ENCODE measurements around the gene NOP53. TPM values are rescaled to one million over a fixed set of nuclear protein-coding genes. Genes with fewer than 3 reads are reported as not detected.

NOP53 gene
- total and polyA plus RNA-seq, 2 experiments from 2014 or later = 167 to 192 TPM

GRCh38 chr19:47700934-47701716 is 44.2 kb upstream of the NOP53 start:
- Histone ChIP-seq H3F3A (replicated peaks; ENCODE audit: low read depth) (peaks cover 15% of the 10 kb centered on the region; the same call in 1 of the 2 replicates), H3K4me2 (no peak overlapping the region), H3K36me3 (ENCODE audit: insufficient read depth) (peaks cover 10% of the 10 kb centered on the region), H2AFZ (no peak overlapping the region), H3K79me2 (replicated peaks; ENCODE audit: insufficient read depth) (no peaks in the 10 kb centered on the region), H3K27me3 (ENCODE audit: insufficient read depth) (no peaks in the 10 kb centered on the region), H3K27ac (ENCODE audit: low read depth) (no peak overlapping the region), H3K9me2 (ENCODE audit: insufficient read depth) (no peaks in the 10 kb centered on the region), H3K4me1 (ENCODE audit: insufficient read depth) (no peaks in the 10 kb centered on the region), H3K4me3 (no peak overlapping the region), H4K20me1 (replicated peaks; ENCODE audit: insufficient read depth) (peaks cover 4% of the 10 kb centered on the region)
- Mint-ChIP-seq H3K27ac (no peak overlapping the region), H3K4me1 (peaks cover 5% of the 10 kb centered on the region; the same call in 2 of the 3 replicates), H3K4me3 (no peak overlapping the region), H3K36me3 (ENCODE audit: low read depth) (peaks cover 27% of the 10 kb centered on the region), H3K27me3 (ENCODE audit: insufficient read depth, low read depth, poor library complexity) (peaks cover 18% of the 10 kb centered on the region), H3K9me3 (no peaks in the 10 kb centered on the region)
- no peak for TF ChIP-seq JUNB (IDR thresholded peaks at IDR 0.05; ENCODE audit: unreplicated experiment)
- TF ChIP-seq NANOG (IDR thresholded peaks at IDR 0.05; ENCODE audit: borderline replicate concordance) = no peak
- no peak for TF ChIP-seq STAT1 (IDR thresholded peaks at IDR 0.05; ENCODE audit: unreplicated experiment)
- TF ChIP-seq EZH2 (IDR thresholded peaks at IDR 0.05; ENCODE audit: low read depth, unreplicated experiment) = no peak
- TF ChIP-seq REST (IDR thresholded peaks at IDR 0.05; ENCODE audit: unreplicated experiment) = no peak
- TF ChIP-seq ZNF462 (CRISPR knock-in tag; IDR thresholded peaks at IDR 0.05) = no peak
- no peak for TF ChIP-seq ETS1 (IDR thresholded peaks at IDR 0.05)
- no peak for TF ChIP-seq ZNF114 (CRISPR knock-in tag; IDR thresholded peaks at IDR 0.05)
- TF ChIP-seq ZNF331 (CRISPR knock-in tag; IDR thresholded peaks at IDR 0.05; ENCODE audit: low read depth) = no peak
- no peak for TF ChIP-seq CTCF (conservative IDR thresholded peaks at IDR 0.05; ENCODE audit: low read depth in 2 of 2)
- no peak for TF ChIP-seq POLR2AphosphoS5 (IDR thresholded peaks at IDR 0.05; ENCODE audit: low read depth)
- TF ChIP-seq CREB1 (CRISPR knock-in tag; IDR thresholded peaks at IDR 0.05; ENCODE audit: low read depth) = no peak
- TF ChIP-seq EZH2phosphoT487 (IDR thresholded peaks at IDR 0.05; ENCODE audit: unreplicated experiment) = no peak
- DNase-seq (ENCODE audit: low spot score) (no peak), ATAC-seq (no peak)
